HG03521 (cell line): ENCODE results near the gene RTKN.

Source experiments
- ATAC-seq: cut with Tn5 transposase; IDR thresholded peaks from one replicate; pipeline ENCODE4 v1.9.1; 2021; ENCODE audit warnings: mild to moderate bottlenecking, moderate library complexity; ENCODE audit not compliant: unreplicated experiment

The RTKN gene

DNA sequence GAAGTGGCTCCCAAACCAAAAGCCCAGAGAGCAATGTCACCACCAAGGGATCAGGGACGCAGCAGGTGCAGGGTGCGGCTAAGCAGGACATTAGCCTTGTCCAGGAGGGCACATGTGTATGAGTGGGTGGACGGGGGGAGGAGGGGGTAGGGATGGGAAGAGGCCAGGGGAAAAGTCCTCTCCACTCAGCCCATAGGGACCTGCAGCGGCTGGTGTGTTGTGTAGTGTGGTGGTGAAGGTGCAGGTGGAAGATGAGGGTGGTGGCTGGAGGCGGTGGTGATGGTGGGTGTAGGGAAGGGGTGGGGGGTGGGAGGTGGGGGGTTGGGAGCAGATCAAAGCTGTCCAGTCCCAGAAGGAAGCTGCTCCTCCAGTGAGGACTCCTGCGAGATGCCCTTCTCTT lies 24.0 kb downstream of the RTKN start:
- ATAC-seq = no peak

DNA sequence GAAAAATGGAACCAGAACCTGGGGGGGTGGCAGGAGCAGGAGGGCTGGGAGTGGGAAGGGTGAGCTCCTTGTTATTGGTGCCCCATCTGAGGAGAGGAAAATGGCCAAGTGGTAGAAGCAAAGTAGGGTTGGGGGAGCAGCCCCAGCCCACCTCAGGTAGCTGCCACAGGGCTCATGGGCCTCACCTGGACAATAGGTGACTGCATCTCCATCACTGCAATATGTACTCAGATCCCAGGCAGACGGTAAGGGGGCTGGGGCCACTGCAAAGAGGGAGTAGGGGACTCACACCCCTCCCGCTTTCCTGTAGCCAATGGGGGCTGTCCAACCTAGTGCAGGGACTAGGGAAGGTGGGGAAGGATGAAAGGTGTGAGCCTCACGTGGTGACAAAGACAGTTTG lies 24.5 kb downstream of the RTKN start:
- ATAC-seq = no peak

DNA sequence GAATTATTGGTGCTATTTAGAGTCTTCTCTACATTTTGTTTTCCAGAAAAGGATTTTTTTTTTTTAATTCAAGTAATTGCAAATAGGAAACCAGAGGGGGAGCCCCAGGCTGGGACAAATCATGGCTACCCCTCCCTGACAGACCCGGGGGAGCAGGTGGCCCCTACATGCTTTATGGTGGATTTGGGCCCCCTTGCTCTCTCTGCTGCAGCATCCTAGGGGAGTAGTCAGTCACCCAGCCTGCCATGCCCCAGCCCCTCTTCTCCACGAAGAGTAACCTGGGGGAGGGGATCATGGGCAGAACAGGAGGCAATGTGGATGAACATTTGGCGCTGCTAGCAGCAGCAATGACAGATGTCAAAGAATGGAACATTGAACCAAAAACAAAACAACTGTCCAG lies 25.0 kb downstream of the RTKN start:
- no peak for ATAC-seq

DNA sequence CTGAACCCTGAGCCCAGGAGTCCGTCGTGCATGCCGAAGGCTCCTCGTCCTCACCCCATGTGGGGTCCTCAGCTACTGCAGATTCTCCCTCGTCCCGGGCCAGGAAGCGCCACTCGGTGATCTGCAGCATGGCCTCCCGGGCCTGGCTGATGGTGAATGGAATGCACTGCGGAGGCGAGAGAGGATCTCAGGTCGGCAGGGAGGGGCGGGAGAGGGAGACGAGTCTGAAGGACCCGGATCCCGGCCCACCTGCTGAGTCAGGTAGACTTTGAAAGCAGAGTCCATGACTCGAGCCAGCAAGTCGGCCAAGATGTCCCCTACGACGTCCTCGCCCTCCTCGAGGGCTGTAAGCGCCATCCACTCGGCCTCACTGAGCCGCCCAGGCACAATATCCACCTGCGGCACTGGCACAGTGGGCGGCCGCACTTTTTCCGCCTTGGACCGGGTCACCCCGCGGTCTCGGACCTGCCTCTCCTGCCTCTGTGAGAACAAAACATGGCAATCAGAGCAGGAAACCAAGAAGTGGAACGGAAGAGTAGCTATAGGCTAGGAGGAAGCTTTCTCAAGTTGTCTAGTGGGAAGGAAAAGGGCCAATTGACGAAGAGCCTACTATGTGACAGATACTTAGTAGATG lies 25.9 kb downstream of the RTKN start:
- no peak for ATAC-seq

DNA sequence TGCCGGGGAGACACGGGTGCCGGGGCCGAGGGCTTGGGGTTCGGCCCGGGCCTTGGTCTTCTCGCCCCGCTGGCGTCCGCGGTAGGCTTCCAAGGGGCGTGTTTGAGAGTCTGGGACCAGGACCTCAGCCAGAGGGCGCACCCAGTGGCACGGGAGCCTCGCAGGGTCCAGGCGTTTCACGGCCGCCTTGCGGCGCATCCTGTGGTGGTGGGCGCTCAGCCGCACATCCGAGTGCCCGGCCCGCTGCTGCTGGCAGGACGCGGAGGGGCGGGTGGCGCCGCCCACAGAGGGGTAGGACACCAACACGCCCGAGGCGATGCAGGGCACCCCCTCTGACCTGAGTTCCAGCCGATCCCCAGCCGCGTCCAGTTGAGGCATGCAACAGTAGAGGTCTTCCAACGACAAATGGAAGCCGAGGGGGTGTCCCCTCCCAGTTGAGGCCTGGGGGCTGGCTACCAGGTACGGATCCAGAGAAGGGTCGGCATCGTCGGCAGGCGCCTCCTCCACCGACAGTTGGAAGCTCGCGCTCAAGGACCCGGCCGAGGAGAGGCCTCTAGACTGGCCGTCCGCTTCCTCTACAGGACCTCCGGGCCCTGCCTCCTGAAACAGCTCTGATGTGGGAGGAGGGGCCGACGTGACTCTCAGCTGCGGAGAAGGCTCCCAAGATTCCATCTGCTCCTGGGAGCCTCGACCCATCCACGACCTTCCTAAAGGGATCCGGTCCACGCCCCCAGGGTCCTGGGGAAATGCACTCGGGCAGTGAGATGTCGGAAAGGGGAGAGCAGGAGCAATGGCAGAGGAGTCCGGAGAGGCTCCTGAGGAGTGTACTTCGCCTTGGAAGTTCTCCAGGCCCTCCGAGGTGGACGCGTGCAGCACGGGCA lies 26.6 kb downstream of the RTKN start:
- ATAC-seq = no peak

DNA sequence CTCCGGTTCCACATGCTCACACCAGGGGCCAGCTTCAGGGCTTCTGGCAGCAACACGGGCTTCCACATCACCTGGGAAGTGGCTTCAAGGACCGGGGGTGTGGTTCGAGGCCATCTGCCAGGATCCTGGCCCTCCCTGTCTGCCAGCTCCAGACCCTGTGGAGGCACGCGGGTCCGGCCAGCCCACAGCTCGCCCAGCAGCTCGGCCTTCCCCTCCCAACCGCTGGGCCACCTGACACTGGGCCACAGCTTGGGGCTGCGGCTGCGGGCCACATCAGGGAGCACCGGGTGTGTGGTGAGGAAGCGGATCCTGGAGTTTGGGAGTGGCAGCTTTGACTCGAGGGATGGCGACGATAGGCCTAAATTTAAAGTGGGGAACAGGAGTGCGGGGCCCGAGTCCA lies 27.3 kb downstream of the RTKN start:
- ATAC-seq = no peak

DNA sequence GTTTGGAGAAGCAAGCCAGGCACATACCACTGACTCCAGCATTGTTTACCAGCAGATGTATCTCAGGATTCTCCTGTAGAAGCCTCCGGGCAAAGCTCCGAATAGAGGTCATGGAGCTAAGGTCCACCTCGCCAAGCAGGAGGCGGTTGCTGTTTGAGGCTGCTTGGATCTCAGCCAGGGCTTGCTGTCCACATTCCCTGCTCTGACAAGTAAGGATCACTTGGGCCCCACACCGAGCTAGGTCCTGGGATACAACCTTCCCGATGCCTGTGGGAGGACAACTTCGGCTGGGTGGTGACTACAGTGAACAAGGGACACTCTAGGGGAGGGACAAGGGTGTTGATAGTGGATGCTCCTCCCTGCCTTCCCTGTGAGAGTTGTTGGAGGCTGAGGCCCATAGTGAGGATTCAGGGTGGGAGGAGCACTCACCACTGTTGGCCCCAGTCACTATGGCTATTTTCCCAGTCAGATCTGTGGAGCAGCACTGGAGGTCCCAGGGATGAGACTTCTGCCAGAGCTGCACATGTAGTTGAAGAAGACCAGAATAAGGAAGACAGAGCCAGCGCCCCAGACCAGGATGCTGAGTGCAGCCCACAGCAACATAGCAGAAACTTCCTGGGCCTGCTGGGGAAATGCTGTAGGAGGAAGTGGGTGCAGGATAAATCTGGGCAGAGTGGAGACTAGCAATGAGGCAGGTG lies 28.6 kb downstream of the RTKN start:
- no peak for ATAC-seq

DNA sequence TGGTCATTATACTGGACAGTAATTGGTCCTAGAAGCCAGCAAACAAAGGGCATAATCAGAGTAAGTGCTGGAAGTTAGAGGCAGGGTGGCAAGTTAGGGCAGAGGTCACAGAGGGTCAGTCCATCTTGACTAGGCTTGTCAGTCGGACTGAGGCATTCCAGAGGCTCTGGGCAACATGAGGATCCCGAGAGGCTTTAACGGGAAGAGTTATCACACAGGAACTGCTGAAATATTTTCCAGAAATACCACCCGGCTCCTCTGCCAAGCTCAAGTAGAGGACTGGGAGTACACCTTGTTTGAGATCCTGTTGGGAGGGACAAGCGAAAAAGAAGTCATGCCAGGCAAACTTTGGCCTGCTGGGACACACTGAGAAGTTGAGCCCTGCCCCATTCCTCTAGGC lies 34.1 kb downstream of the RTKN start:
- ATAC-seq = no peak

DNA sequence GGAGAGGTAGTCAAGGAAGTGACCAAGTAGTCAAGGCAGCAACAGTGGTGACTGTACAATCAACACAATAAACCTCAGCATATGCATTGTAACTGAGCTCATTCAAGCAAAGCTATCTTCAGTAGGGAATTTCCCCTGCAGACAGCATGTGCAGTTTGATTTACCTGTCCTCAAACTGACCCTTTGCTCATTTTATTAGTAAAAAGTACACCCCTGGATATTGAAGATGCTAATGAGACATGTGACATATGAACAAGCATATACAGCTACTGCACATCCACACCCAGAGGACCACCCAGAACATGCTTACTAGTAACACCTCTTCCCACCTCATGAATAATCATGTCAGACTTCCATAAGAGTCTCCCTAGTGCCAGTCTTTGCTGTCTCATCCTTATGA lies 35.7 kb downstream of the RTKN start:
- ATAC-seq = no peak

DNA sequence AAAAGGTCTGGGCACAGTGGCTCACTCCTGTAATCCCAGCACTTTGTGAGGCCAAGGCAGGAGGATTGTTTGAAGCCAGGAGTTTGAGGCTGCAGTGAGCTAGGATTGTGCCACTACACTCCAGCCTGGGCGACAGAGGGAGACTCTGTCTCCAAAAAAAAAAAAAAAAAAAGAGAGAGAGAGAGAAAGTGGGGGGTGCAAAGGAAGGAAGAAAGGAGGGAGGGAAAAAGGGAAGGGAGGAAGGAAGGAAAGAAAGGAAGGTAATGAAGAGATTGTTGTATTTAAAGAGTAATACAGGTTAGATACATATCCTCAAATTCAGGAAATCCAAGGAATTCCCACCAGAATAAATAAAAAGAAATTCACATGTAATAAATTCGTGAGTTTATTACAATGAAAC lies 39.8 kb downstream of the RTKN start:
- no peak for ATAC-seq

DNA sequence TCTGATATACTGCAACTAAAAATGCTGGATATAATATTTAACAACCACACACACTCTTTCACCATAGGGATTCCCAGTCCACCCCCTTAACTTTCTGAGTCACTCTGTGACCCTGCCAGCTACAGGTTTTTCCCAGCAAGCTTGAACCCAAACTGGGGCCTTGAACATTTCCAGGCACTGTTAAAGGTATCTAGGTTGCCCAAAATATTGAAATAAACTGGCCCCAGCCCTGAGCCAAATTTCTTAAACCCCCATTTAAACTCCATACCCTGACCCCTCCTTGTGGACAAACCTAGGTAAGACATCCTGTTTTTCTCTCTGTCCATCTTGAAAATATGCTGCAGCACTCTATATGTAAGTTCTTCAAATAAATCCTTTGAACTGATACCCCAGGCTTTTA lies 42.0 kb downstream of the RTKN start:
- ATAC-seq = no peak

DNA sequence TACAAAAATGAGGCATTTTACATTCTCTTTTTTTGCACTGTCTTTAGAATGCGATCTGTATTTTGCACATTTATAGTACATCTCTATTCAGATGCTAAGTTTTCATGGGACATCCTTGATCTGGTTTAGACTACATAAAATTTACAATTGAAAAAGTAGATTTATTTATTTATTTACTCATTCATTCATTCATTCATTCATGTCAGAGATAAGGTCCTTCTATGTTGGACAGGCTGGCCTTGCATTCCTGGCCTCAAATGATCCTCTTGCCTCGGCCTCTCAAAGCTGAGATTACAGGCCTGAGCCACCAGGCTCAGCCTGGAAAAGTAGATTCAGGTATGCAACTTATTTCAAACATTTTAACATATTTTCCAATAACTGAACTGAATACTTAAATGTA lies 45.6 kb downstream of the RTKN start:
- no peak for ATAC-seq

DNA sequence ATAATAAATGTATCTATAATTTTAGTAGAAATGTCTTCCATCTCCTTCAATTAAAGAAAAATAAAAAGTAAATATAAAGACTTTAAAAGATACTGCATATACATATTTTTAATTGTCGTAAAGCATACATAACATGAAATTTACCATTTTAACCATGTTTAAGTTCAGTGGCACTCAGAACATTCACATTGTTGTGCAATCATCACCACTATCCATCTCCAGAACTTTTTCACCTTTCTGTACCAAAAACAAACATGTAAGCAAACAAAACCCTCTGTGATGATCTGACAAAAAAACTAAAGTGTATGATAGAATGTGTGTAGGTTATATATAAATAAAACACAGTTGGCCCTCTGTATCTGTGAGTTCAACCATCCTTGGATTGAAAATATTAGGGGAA lies 48.2 kb downstream of the RTKN start:
- no peak for ATAC-seq

DNA sequence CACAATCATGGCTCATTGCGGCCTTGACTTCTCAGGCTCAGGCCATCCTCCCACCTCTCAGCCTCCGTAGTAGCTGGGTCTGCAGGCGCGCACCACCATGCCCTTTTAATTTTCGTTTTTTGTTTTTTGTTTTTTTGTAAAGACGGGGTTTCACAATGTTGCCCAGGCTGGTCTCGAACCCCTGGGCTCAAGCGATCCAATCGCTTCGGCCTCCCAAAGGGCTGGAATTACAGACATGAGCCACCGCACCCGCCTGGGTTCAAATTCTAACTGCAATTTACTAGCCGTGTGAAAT lies 49.3 kb downstream of the RTKN start:
- ATAC-seq = no peak

DNA sequence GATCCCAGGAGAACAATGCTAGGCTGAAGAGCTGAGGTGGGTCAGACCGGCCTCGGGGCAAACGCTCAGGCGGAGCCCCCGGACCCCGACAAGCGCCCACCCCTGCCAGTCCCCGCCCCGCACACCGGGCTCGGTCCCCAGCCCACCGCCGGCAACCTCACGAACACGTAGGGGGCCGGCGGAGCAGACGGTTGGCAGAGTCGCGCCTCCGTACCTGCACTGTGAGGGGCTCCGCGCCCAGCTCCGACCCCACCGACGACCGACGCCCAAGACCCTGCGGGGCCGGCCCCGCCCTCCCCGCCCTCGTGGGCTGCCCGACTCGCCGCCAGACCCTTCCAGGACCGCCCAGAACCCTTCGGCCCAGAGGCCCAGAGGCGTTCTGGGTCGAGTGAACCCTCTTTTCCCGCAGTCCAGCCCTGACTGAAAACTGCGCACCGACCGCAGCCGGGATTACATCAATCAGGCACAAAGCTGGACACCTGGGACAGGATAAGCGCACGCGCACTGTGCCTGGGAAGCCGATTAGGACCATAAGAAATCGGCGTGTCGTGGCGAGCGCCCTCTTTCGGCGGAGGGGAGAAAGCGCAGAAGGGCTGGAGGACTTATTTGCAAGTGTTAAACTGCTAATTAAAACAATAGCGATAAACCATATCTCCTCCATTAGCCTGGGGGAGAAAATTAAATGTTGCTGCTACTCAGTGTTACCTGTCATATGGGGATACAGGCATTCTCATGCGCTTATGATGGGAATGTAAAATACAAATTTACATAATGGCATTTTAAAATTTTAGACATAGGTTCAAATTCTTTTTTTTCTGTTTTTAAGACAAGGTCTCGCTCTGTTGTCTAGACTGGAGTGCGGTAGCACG lies 49.9 kb downstream of the RTKN start:
- peak; percentile 66 for ATAC-seq

DNA sequence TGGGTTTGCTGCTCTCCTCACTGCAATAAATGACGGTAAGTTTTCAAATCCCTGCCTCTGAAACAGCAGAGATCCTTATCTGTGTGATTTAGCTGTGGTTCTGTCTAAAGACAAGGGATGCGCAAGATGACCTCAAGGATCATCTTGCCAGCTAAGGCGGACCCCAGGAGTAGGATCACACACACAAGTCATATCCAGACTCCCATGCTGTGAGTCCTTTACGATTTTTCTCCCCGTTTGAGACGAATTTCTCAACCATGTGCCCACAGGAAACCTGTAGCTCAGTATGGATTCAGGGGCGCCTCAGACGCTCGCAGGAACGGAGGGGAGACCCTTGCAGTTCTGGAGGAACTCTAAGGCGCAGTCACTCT lies 50.5 kb downstream of the RTKN start:
- ATAC-seq = peak; percentile 19

DNA sequence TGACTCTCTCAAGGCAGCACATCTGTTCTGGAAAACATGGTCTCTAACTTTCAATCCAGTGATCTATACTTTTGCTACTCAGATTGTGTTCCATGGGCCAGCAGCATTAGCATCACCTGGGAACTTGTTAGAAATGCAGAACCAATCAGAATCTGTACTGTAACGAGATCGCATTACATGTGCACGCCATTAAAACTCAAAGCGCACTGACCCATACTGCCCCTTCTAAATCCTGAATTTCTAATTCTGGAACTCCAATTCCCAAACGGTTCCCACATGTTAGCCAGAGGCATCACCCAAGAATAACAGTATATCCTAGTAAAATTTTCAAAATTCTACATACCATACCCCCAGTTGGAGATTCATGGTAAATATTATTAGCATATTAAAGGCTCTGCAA lies 51.1 kb downstream of the RTKN start:
- ATAC-seq = no peak

DNA sequence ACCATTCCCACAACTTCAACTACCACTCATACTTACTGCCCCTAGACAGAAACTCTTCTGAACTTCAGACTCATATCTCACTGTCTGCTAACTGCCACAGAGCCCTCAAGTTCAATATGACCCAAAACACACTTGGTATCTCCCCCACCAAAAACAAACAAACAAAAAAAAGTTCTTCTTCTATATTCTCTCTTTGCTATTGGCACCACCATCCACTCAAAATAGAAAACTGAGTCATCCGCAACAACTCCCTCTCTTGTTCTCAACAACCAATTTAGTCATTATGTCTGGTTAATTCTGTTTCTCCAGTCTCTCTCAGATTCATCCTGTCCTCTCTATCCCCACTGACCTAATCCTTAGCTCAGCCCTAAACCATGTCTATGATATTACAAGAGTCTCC lies 54.4 kb downstream of the RTKN start:
- ATAC-seq = no peak

DNA sequence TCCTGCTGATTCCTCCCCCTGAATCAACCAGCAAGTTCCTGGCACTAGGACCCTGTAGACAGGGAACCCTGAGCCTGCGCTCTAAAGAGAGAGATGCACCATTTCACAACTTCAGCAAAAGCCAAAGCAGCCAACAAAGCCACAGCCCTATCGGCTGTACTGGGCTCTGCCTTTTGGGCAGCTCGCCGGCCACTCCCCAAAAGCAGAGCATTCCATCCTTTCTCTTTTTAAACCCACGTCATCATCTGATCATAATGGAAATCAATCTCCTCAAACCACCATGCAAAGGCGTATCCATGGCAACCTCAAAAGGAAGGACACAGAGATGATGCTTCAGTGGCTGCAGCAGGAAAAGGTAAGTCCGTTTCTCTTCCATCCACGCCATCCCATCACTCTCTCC lies 56.3 kb downstream of the RTKN start:
- no peak for ATAC-seq

DNA sequence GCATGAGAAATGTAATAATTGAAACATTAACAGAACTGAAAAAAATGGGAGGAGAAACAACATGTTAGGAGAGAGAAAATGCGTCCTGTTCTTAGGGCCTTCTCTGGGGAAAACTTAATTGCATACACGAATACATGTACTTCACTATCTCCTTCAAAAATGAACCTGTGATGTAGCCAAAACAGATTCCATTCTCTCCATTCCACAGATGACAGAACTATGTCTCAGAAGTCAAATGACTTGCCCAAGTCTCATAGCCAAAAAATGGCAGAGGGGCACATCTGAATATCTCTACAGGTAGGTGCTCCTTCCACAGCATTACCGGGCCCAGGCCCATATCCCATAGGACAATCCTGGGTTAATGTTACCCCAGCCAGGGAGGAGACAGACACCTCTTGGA lies 57.7 kb downstream of the RTKN start:
- no peak for ATAC-seq

DNA sequence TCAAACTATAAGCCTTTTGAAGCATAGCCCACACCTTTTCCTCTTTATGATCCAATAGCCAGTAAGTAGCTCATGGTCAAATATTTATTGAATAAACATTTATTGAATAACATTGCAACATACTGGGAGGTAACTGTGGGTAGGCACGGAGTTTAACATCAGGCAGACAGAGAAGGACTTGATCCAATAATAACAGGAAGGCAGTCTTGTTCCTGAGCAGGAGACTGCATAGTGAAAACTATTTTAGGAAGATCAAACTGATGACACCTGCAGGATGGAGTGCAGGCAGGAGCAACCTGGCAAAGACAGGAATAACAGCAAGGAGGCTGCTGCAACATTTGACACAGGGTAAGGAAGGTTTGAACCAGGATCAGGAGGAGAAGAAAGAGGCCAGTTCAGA lies 58.5 kb downstream of the RTKN start:
- no peak for ATAC-seq
